A549 (cell line): ENCODE data around the gene ZSCAN25. TPM values are rescaled to one million over a fixed set of nuclear protein-coding genes. Genes with fewer than 3 reads are reported as not detected.

Experiments used
- ATAC-seq, 2 experiments: fragments of 200-7000 bp in 1 of 2; fragments of >200 bp in 1 of 2; cut with Nextera tagmentation in 1 of 2; cut with Tn5 transposase in 1 of 2; 3 replicates each; pipeline versions ENCODE4 v1.8.0 to v1.9.1; 2018 to 2020; ENCODE audit warnings: mild to moderate bottlenecking in 1 of 2, moderate library complexity in 1 of 2
- CTCF ChIA-PET: fragments of 300-600 bp; sonication (Branson Sonifier 250); formaldehyde crosslinking; extraction: SDS; loops from one replicate; lab custom pipeline; 2021; ENCODE audit warnings: antibody characterized with exemption, inconsistent platforms; lab: Yijun Ruan, JAX
- POLR2A ChIA-PET: fragments of 350-600 bp; formaldehyde crosslinking; extraction: SDS; loops from one replicate; lab custom pipeline; 2021; ENCODE audit warnings: antibody characterized with exemption, inconsistent platforms; lab: Yijun Ruan, JAX
- DNase-seq, 2 experiments: peaks; one replicate each; pipeline versions ENCODE4 v3.0.0 to v3.0.0-alpha.2; 2011 to 2016; ENCODE audit warnings: low read depth in 1 of 2, low spot score in 1 of 2
- FAIRE-seq: peaks from 2 replicates; lab custom pipeline; 2011; peaks lifted over from hg19 to GRCh38; lab: Jason Lieb, UNC
- H3K27ac ChIP-seq, 2 experiments: fragments of >200 bp; sonication (Bioruptor Twin); formaldehyde crosslinking; 3 replicates each; pipeline ENCODE4 v1.5.1; 2016 to 2017
- H3K4me1 ChIP-seq: fragments of >200 bp; sonication (Bioruptor Twin); formaldehyde crosslinking; 3 replicates; pipeline ENCODE4 v1.6.1; 2016
- H3K4me2 ChIP-seq: fragments of >200 bp; sonication (Bioruptor Twin); formaldehyde crosslinking; 3 replicates; pipeline ENCODE4 v1.6.1; 2016
- H3K4me3 ChIP-seq: fragments of >200 bp; sonication (Bioruptor Twin); formaldehyde crosslinking; 3 replicates; pipeline ENCODE4 v1.5.1; 2016
- H3K9me3 ChIP-seq: fragments of >200 bp; sonication (Bioruptor Twin); formaldehyde crosslinking; 3 replicates; pipeline ENCODE4 v1.6.1; 2016
- BHLHE40 ChIP-seq: IDR thresholded peaks from 2 replicates; pipeline ENCODE4 v1.6.1; 2012; ENCODE audit warnings: low read depth, low read length, inconsistent platforms
- CBX8 ChIP-seq: fragments of 200-600 bp; sonication (generic); IDR thresholded peaks from 2 replicates; pipeline ENCODE4 v1.6.1; 2016
- ELK1 ChIP-seq: fragments of 150-350 bp; IDR thresholded peaks from 2 replicates; pipeline ENCODE4 v1.6.1; 2014; ENCODE audit warnings: low read depth, mild to moderate bottlenecking, low read length
- FOSB ChIP-seq: fragments of 250-450 bp; sonication (Bioruptor Pico); IDR thresholded peaks from 2 replicates; pipeline ENCODE4 v1.5.0; 2020; ENCODE audit warnings: mild to moderate bottlenecking, moderate library complexity
- HES2 ChIP-seq: fragments of >200 bp; sonication (Bioruptor Twin); formaldehyde crosslinking; IDR thresholded peaks from 2 replicates; pipeline ENCODE4 v1.6.1; 2016
- HMGXB4 ChIP-seq: fragments of 250-450 bp; sonication (Bioruptor Pico); IDR thresholded peaks from 2 replicates; pipeline ENCODE4 v1.5.0; 2021; ENCODE audit warnings: mild to moderate bottlenecking, moderate library complexity, borderline replicate concordance
- HOXB13 ChIP-seq: fragments of 250-450 bp; sonication (Bioruptor Pico); IDR thresholded peaks from 2 replicates; pipeline ENCODE4 v1.5.0; 2020; ENCODE audit warnings: low read depth, mild to moderate bottlenecking, moderate library complexity
- HOXB5 ChIP-seq: fragments of 250-450 bp; sonication (Bioruptor Pico); IDR thresholded peaks from 2 replicates; pipeline ENCODE4 v1.5.0; 2020; ENCODE audit warnings: mild to moderate bottlenecking, moderate library complexity
- JUN ChIP-seq, 2 experiments: fragments of >200 bp; sonication (Bioruptor Twin); formaldehyde crosslinking; IDR thresholded peaks; 2 replicates in 1 of 2; 3 replicates in 1 of 2; pipeline ENCODE4 v1.6.1; 2016 to 2017
- KDM5A ChIP-seq: fragments of 200-600 bp; sonication (generic); IDR thresholded peaks from 2 replicates; pipeline ENCODE4 v1.6.1; 2016; ENCODE audit warnings: antibody characterized with exemption, mild to moderate bottlenecking
- MAFK ChIP-seq: fragments of 450-650 bp; IDR thresholded peaks from 2 replicates; pipeline ENCODE4 v1.6.1; 2014; ENCODE audit not compliant: partially characterized antibody
- MYC ChIP-seq: IDR thresholded peaks from 2 replicates; pipeline ENCODE4 v1.6.1; 2012; ENCODE audit warnings: mild to moderate bottlenecking, inconsistent platforms, low read length, improper control_type of control experiment, borderline replicate concordance
- NR3C1 ChIP-seq: fragments of >200 bp; sonication (Bioruptor Twin); formaldehyde crosslinking; IDR thresholded peaks from 3 replicates; pipeline ENCODE4 v1.6.1; 2017
- POLR2AphosphoS2 ChIP-seq: conservative IDR thresholded peaks from 2 replicates; pipeline ENCODE4 v1.6.1; 2012; ENCODE audit warnings: low read length, improper control_type of control experiment, inconsistent platforms
- RCOR1 ChIP-seq: fragments of 150-350 bp; IDR thresholded peaks from 2 replicates; pipeline ENCODE4 v1.6.1; 2014; ENCODE audit warnings: antibody characterized with exemption, low read length, low read depth
- RFX5 ChIP-seq: fragments of 450-650 bp; IDR thresholded peaks from 2 replicates; pipeline ENCODE4 v1.7.1; 2014; ENCODE audit warnings: antibody characterized with exemption, mild to moderate bottlenecking, moderate library complexity
- TP53 ChIP-seq: fragments of 250-450 bp; sonication (Bioruptor Pico); IDR thresholded peaks from 2 replicates; pipeline ENCODE4 v1.5.0; 2021; ENCODE audit warnings: mild to moderate bottlenecking, moderate library complexity
- ZNF302 ChIP-seq: fragments of 250-450 bp; sonication (Bioruptor Pico); IDR thresholded peaks from 2 replicates; pipeline ENCODE4 v1.9.0; 2021; ENCODE audit warnings: inconsistent platforms, mild to moderate bottlenecking, moderate library complexity
- WGBS: methylation state at CpG from one replicate; pipeline ENCODE4 v1.1.6; 2017; ENCODE audit errors: missing lambda C conversion rate; 5-methylcytosine and 5-hydroxymethylcytosine counted together
- polyA plus RNA-seq, 4 experiments: library from polyadenylated mRNA; depleted of rRNA in 3 of 4; stranded (reverse); fragments of >200 nt; fragmentation: RNase III in 1 of 4; extraction: RNeasy Plus Mini Kit Qiagen cat#74134 plus additional on column Dnase treatment in 1 of 4; gene quantifications; 2 replicates in 3 of 4; 3 replicates in 1 of 4; pipeline ENCODE4 v1.2.3, GENCODE V29; 2011 to 2017

The ZSCAN25 gene
- polyA plus RNA-seq, 2 of the 4 experiments (the other 2 are of a cell fraction): 7.5 to 9.3 TPM

GRCh38 chr7:99665312-99666012, 48.7 kb downstream of the ZSCAN25 start (continued):
- TF ChIP-seq RCOR1: no peak
- no peak for TF ChIP-seq HOXB13 (CRISPR knock-in tag)
- no peak for TF ChIP-seq CBX8
- TF ChIP-seq RFX5: no peak
- TF ChIP-seq ELK1: no peak
- TF ChIP-seq HMGXB4 (CRISPR knock-in tag): no peak
- TF ChIP-seq, all 56 proteins: peak for 0

- ChIA-PET CTCF (interaction anchor here (1.6 kb wide), 1 partner anchor 29 kb away, joined by 3 read pairs; no protein-coding TSS in a partner anchor), POLR2A (no interaction called here)
- Histone ChIP-seq H3K27ac (no peak overlapping the region), H3K9me3 (no peaks in the 10 kb centered on the region), H3K4me3 (no peak overlapping the region), H3K4me2 (no peak overlapping the region), H3K4me1 (no peaks in the 10 kb centered on the region)
- ATAC-seq: no peak
- DNase-seq: no peak
- no peak for TF ChIP-seq FOSB (CRISPR knock-in tag)
- no peak for TF ChIP-seq POLR2AphosphoS2
- TF ChIP-seq ZNF302 (CRISPR knock-in tag): no peak
- no peak for TF ChIP-seq BHLHE40
- TF ChIP-seq JUN (IDR thresholded peaks at IDR 0.05): no peak
- TF ChIP-seq MYC: no peak
- no peak for TF ChIP-seq RFX5
- TF ChIP-seq NR3C1: no peak
- TF ChIP-seq HOXB5 (CRISPR knock-in tag): no peak
- no peak for TF ChIP-seq MAFK
- no peak for TF ChIP-seq KDM5A
- no peak for TF ChIP-seq HES2
- no peak for TF ChIP-seq HMGXB4 (CRISPR knock-in tag)
- no peak for TF ChIP-seq TP53 (CRISPR knock-in tag)
- no peak for TF ChIP-seq ELK1
- 85% methylated on average over 1 of the region's 1 CpG for whole genome bisulfite sequencing
- FAIRE-seq: no peak
Observed at GRCh38 chr7:99666013-99666395, 49.3 kb downstream of the ZSCAN25 start.
